HUES6 (cell line): ENCODE data around the gene RRAS2.

ENCODE experiments used
- H3K27ac ChIP-seq: 2 replicates; pipeline ENCODE4 v1.7.0; 2013; ENCODE audit warnings: low read depth, mild to moderate bottlenecking, low read length, inconsistent platforms
- H3K27me3 ChIP-seq: 2 replicates; pipeline ENCODE4 v1.6.1; 2013; ENCODE audit warnings: low read length; ENCODE audit not compliant: control insufficient read depth, insufficient read depth
- H3K36me3 ChIP-seq: 2 replicates; pipeline ENCODE4 v1.6.1; 2013; ENCODE audit warnings: low read length; ENCODE audit not compliant: control insufficient read depth, insufficient read depth
- H3K4me1 ChIP-seq: 2 replicates; pipeline ENCODE4 v1.6.1; 2013; ENCODE audit warnings: low read length; ENCODE audit not compliant: control insufficient read depth, insufficient read depth
- H3K4me3 ChIP-seq: 2 replicates; pipeline ENCODE4 v1.5.1; 2013; ENCODE audit warnings: low read depth, low read length
- H3K9ac ChIP-seq: one replicate; pipeline ENCODE4 v1.6.1; 2013; ENCODE audit warnings: mild to moderate bottlenecking, low read length
- H3K9me3 ChIP-seq: 2 replicates; pipeline ENCODE4 v1.6.1; 2013; ENCODE audit warnings: low read depth, low read length; ENCODE audit not compliant: control insufficient read depth, insufficient read depth

RRAS2 gene

GRCh38 chr11:14339356-14339755 is 19.6 kb downstream of the RRAS2 start:
- Histone ChIP-seq H3K4me3 (no peak overlapping the region), H3K27ac (peak overlapping the region; percentile 64), H3K4me1 (peaks cover 50% of the 10 kb centered on the region), H3K27me3 (no peaks in the 10 kb centered on the region), H3K9me3 (peaks cover 11% of the 10 kb centered on the region), H3K9ac (no peak overlapping the region), H3K36me3 (peaks cover 4% of the 10 kb centered on the region; the same call in 1 of the 2 replicates)

GRCh38 chr11:14336507-14337503 is 22.2 kb downstream of the RRAS2 start:
- no peak overlapping the region for H3K4me3 ChIP-seq
- peaks cover 11% of the 10 kb centered on the region for H3K9me3 ChIP-seq
- peaks cover 4% of the 10 kb centered on the region; the same call in 1 of the 2 replicates for H3K36me3 ChIP-seq
- H3K4me1 ChIP-seq = peaks cover 47% of the 10 kb centered on the region
- H3K27me3 ChIP-seq = no peaks in the 10 kb centered on the region
- no peak overlapping the region for H3K9ac ChIP-seq
- peak overlapping the region; percentile 22; the same call in 1 of the 2 replicates for H3K27ac ChIP-seq

GRCh38 chr11:14335712-14336111 is 23.3 kb downstream of the RRAS2 start:
- Histone ChIP-seq H3K27ac (peak overlapping the region; percentile 5; the same call in 1 of the 2 replicates), H3K9ac (no peak overlapping the region), H3K9me3 (peaks cover 11% of the 10 kb centered on the region), H3K27me3 (no peaks in the 10 kb centered on the region), H3K36me3 (peaks cover 4% of the 10 kb centered on the region; the same call in 1 of the 2 replicates), H3K4me1 (peaks cover 45% of the 10 kb centered on the region), H3K4me3 (no peak overlapping the region)

- Histone ChIP-seq H3K4me1 (peaks cover 52% of the 10 kb centered on the region), H3K27me3 (no peaks in the 10 kb centered on the region), H3K27ac (no peak overlapping the region; the same call in 1 of the 2 replicates), H3K4me3 (no peak overlapping the region), H3K9me3 (peaks cover 11% of the 10 kb centered on the region), H3K9ac (no peak overlapping the region), H3K36me3 (peaks cover 4% of the 10 kb centered on the region; the same call in 1 of the 2 replicates)
Measured at GRCh38 chr11:14334893-14335292, 24.1 kb downstream of the RRAS2 start.

GRCh38 chr11:14334192-14334591 is 24.8 kb downstream of the RRAS2 start:
- no peaks in the 10 kb centered on the region for H3K27me3 ChIP-seq
- peaks cover 11% of the 10 kb centered on the region for H3K9me3 ChIP-seq
- H3K4me3 ChIP-seq = no peak overlapping the region
- peaks cover 4% of the 10 kb centered on the region; the same call in 1 of the 2 replicates for H3K36me3 ChIP-seq
- no peak overlapping the region for H3K9ac ChIP-seq
- no peak overlapping the region for H3K27ac ChIP-seq
- peaks cover 55% of the 10 kb centered on the region for H3K4me1 ChIP-seq

GRCh38 chr11:14331476-14332136 is 27.4 kb downstream of the RRAS2 start:
- Histone ChIP-seq H3K9ac (no peak overlapping the region), H3K27me3 (no peaks in the 10 kb centered on the region), H3K36me3 (no peaks in the 10 kb centered on the region), H3K4me1 (peaks cover 54% of the 10 kb centered on the region), H3K4me3 (no peak overlapping the region), H3K9me3 (peaks cover 3% of the 10 kb centered on the region; the same call in 1 of the 2 replicates), H3K27ac (no peak overlapping the region)

GRCh38 chr11:14330881-14331280 is 28.1 kb downstream of the RRAS2 start:
- Histone ChIP-seq H3K36me3 (no peaks in the 10 kb centered on the region), H3K27me3 (no peaks in the 10 kb centered on the region), H3K4me1 (peaks cover 57% of the 10 kb centered on the region), H3K4me3 (no peak overlapping the region), H3K9me3 (no peaks in the 10 kb centered on the region), H3K27ac (no peak overlapping the region), H3K9ac (no peak overlapping the region)

- Histone ChIP-seq H3K9me3 (no peaks in the 10 kb centered on the region), H3K36me3 (no peaks in the 10 kb centered on the region), H3K9ac (no peak overlapping the region), H3K27me3 (no peaks in the 10 kb centered on the region), H3K27ac (no peak overlapping the region), H3K4me1 (peaks cover 54% of the 10 kb centered on the region), H3K4me3 (no peak overlapping the region)
Measured at GRCh38 chr11:14329702-14330101, 29.3 kb downstream of the RRAS2 start.

- Histone ChIP-seq H3K36me3 (no peaks in the 10 kb centered on the region), H3K9ac (no peak overlapping the region), H3K4me1 (peaks cover 45% of the 10 kb centered on the region), H3K9me3 (no peaks in the 10 kb centered on the region), H3K27ac (peak overlapping the region; percentile 22; the same call in 1 of the 2 replicates), H3K27me3 (no peaks in the 10 kb centered on the region), H3K4me3 (no peak overlapping the region)
Measured at GRCh38 chr11:14327116-14327515, 31.9 kb downstream of the RRAS2 start.

GRCh38 chr11:14323118-14323676 is 35.8 kb downstream of the RRAS2 start:
- H3K4me1 ChIP-seq = peaks cover 27% of the 10 kb centered on the region
- no peaks in the 10 kb centered on the region for H3K36me3 ChIP-seq
- no peak overlapping the region for H3K4me3 ChIP-seq
- H3K27me3 ChIP-seq = no peaks in the 10 kb centered on the region
- H3K27ac ChIP-seq = no peak overlapping the region
- H3K9ac ChIP-seq = no peak overlapping the region
- no peaks in the 10 kb centered on the region for H3K9me3 ChIP-seq
